HFFc6 (cell line): ENCODE data around the gene PTPRM. TPM values are rescaled to one million over a fixed set of nuclear protein-coding genes. Genes with fewer than 3 reads are reported as not detected.

ENCODE experiments used
- DNase-seq: peaks from one replicate; pipeline ENCODE4 v3.0.0-alpha.2; 2018
- H3K27ac Mint-ChIP-seq: 2 replicates; pipeline ENCODE4 v1.8.0; 2020; ENCODE audit warnings: mild to moderate bottlenecking, mixed read lengths
- H3K27me3 Mint-ChIP-seq: 2 replicates; pipeline ENCODE4 v1.8.0; 2021; ENCODE audit warnings: mild to moderate bottlenecking, moderate library complexity, mixed read lengths; ENCODE audit not compliant: insufficient read depth
- H3K36me3 Mint-ChIP-seq: 2 replicates; pipeline ENCODE4 v1.8.0; 2021; ENCODE audit warnings: low read depth, mixed read lengths
- H3K4me1 Mint-ChIP-seq: 2 replicates; pipeline ENCODE4 v1.8.0; 2020; ENCODE audit warnings: low read depth, mixed read lengths
- H3K4me3 Mint-ChIP-seq: 2 replicates; pipeline ENCODE4 v1.8.0; 2020; ENCODE audit warnings: mild to moderate bottlenecking, moderate library complexity, mixed read lengths
- H3K9me3 Mint-ChIP-seq: 2 replicates; pipeline ENCODE4 v1.8.0; 2020; ENCODE audit warnings: mild to moderate bottlenecking, mixed read lengths
- total RNA-seq, 6 experiments: library from RNA; stranded (reverse); fragmentation: NEBNext Ultra II Directional; extraction: Animal tissue kit (Norgen Biotek cat#: 25700); gene quantifications; 2 replicates in 1 of 6; 3 replicates in 5 of 6; pipeline ENCODE4 v1.2.3, GENCODE V29; 2021
- TF ChIP-seq, protein P1 (sequence below): fragments of 200-600 bp; sonication (generic); IDR thresholded peaks from 2 replicates; pipeline ENCODE4 v1.5.0; 2021; ENCODE audit warnings: antibody characterized with exemption, mild to moderate bottlenecking

PTPRM gene
- total RNA-seq, 6 experiments from 2014 or later = 39.4 to 49.8 (median 43.8) TPM

DNA sequence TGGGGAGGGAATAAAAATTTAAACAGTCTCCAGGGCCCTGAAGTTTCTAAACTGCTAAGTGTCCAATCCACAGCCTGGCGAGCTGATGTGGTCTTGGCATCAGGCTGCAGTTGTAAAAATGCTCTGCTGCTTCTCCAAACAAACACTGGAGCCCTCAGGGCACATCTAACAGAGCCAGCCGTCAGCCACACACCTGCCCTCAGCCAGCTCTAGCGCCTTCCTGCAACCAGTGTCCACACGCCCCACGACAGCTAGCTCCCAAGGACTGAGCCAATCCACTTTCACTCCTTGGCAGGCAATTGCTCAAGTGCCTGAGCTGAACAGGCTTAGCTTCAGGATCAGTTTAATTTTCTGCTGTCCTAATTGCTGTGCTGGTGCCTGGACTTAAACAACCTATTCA is 595.7 kb downstream of the PTPRM start:
- H3K4me3 Mint-ChIP-seq = no peak overlapping the region
- no peaks in the 10 kb centered on the region for H3K9me3 Mint-ChIP-seq
- H3K27ac Mint-ChIP-seq = no peak overlapping the region
- no peaks in the 10 kb centered on the region for H3K27me3 Mint-ChIP-seq
- TF ChIP-seq, protein P1, sequence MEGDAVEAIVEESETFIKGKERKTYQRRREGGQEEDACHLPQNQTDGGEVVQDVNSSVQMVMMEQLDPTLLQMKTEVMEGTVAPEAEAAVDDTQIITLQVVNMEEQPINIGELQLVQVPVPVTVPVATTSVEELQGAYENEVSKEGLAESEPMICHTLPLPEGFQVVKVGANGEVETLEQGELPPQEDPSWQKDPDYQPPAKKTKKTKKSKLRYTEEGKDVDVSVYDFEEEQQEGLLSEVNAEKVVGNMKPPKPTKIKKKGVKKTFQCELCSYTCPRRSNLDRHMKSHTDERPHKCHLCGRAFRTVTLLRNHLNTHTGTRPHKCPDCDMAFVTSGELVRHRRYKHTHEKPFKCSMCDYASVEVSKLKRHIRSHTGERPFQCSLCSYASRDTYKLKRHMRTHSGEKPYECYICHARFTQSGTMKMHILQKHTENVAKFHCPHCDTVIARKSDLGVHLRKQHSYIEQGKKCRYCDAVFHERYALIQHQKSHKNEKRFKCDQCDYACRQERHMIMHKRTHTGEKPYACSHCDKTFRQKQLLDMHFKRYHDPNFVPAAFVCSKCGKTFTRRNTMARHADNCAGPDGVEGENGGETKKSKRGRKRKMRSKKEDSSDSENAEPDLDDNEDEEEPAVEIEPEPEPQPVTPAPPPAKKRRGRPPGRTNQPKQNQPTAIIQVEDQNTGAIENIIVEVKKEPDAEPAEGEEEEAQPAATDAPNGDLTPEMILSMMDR = no peak
- no peak for DNase-seq
- peaks cover 17% of the 10 kb centered on the region for H3K4me1 Mint-ChIP-seq
- H3K36me3 Mint-ChIP-seq = peaks cover 4% of the 10 kb centered on the region; the same call in 1 of the 2 replicates

- Mint-ChIP-seq H3K27me3 (no peaks in the 10 kb centered on the region), H3K36me3 (peaks cover 4% of the 10 kb centered on the region; the same call in 1 of the 2 replicates), H3K9me3 (no peaks in the 10 kb centered on the region), H3K4me3 (no peak overlapping the region), H3K27ac (no peak overlapping the region), H3K4me1 (peaks cover 17% of the 10 kb centered on the region)
- TF ChIP-seq, protein P1 = no peak
- no peak for DNase-seq
Measured at GRCh38 chr18:8163286-8163959, 596.3 kb downstream of the PTPRM start.

DNA sequence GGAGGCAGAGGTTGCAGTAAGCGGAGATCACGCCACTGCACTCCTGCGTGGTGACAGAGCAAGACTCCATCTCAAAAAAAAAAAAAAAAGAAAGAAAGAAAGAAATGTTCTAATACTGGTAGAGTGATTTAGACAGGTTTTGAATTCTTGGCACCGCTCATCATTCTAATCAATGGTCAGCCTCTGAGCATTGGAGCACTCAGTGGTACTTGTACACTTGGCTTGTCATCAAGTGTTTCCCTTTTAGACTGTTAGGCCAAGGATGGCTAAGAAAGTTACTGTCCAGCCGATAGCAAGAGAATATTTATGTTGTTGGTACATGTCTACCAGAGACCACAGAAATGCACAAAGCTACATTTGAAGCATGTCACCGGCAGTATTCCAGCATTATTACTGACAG is 598.0 kb downstream of the PTPRM start:
- Mint-ChIP-seq H3K27ac (no peak overlapping the region), H3K9me3 (no peaks in the 10 kb centered on the region), H3K27me3 (no peaks in the 10 kb centered on the region), H3K4me3 (no peak overlapping the region), H3K36me3 (no peaks in the 10 kb centered on the region; the same call in 1 of the 2 replicates), H3K4me1 (peaks cover 27% of the 10 kb centered on the region)
- no peak for DNase-seq
- TF ChIP-seq, protein P1 = no peak

GRCh38 chr18:8167026-8167425 is 599.9 kb downstream of the PTPRM start:
- H3K27me3 Mint-ChIP-seq = no peaks in the 10 kb centered on the region
- H3K27ac Mint-ChIP-seq = no peak overlapping the region
- no peak overlapping the region for H3K4me3 Mint-ChIP-seq
- no peaks in the 10 kb centered on the region for H3K9me3 Mint-ChIP-seq
- H3K36me3 Mint-ChIP-seq = no peaks in the 10 kb centered on the region; the same call in 1 of the 2 replicates
- no peak for DNase-seq
- peaks cover 14% of the 10 kb centered on the region for H3K4me1 Mint-ChIP-seq
- TF ChIP-seq, protein P1 = no peak

- H3K27me3 Mint-ChIP-seq = no peaks in the 10 kb centered on the region; the same call in 1 of the 2 replicates
- DNase-seq = no peak
- peaks cover 14% of the 10 kb centered on the region for H3K4me1 Mint-ChIP-seq
- TF ChIP-seq, protein P1 = no peak
- no peaks in the 10 kb centered on the region for H3K9me3 Mint-ChIP-seq
- H3K4me3 Mint-ChIP-seq = no peak overlapping the region
- no peak overlapping the region for H3K27ac Mint-ChIP-seq
- no peaks in the 10 kb centered on the region; the same call in 1 of the 2 replicates for H3K36me3 Mint-ChIP-seq
Measured at GRCh38 chr18:8167673-8168072, 600.6 kb downstream of the PTPRM start.
